Measurements from ENCODE around the gene TP53AIP1.

DNA sequence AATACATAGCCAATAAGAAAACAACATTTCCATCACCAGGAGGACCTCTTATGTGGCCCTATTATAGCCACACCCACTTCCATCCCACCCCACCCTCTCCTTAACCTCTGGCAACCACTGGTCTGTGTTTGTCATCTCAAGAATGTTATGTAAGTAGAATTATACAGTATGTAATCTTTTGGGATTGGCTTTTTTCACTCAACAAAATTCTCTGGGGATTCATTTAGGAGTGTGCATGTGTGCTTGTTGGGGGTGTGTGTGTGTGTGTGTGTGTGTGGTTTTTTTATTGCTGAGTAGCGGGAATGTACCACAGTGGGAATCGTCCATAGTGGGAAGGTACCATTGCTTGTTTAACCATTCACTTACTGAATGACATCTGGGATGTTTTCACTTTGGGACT is 46.3 kb downstream of the TP53AIP1 start:
- no peak for TF ChIP-seq ZNF274 (IDR thresholded peaks at IDR 0.05; ENCODE audit: low read depth, low read length)
- TF ChIP-seq SUZ12 (IDR thresholded peaks at IDR 0.05; ENCODE audit: extremely low read depth, insufficient read depth, insufficient read length), result no peak
- TF ChIP-seq YY1 (IDR thresholded peaks at IDR 0.05; ENCODE audit: insufficient read depth, insufficient read length), result no peak

All from NT2/D1 (cell line).